GM12873 (cell line): ENCODE results near the gene PTPRM.

Experiments
- TF ChIP-seq, protein P1 (sequence below): IDR thresholded peaks from 2 replicates; pipeline ENCODE4 v1.5.1; 2012; ENCODE audit warnings: low read depth, mild to moderate bottlenecking, moderate library complexity, low read length, control low read depth; ENCODE audit not compliant: insufficient read depth; ENCODE audit errors: missing control alignments

PTPRM gene

DNA sequence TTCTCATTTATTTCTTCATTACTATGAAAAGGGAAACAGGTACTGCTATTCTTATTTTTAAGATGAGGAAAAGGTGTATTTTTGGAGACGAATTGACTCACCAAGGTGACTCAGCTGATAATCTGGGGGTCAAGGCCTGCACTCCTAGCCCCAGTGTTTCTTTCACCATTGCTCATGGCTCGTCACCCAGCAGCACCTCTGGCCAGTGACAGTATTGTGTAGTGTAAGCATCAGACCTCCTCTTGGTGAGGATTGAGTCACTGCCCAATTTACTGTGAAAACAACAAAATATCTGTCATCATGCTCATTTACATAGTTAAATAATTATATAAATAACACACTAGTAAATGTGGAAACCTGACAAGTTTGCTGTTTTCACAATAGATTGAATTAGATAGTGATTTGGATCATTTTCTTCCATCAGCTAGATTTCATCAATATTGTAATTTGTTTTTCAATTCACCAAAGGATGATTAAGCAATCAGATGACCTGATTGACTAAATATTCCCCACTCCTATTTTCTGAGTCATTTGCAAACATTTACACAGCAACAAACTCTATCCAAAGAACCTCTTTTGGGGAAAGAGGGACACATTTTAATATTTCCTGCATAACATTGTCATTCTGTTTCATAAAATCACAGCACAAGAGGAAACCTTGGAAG lies 549.4 kb downstream of the PTPRM start:
- TF ChIP-seq, protein P1, sequence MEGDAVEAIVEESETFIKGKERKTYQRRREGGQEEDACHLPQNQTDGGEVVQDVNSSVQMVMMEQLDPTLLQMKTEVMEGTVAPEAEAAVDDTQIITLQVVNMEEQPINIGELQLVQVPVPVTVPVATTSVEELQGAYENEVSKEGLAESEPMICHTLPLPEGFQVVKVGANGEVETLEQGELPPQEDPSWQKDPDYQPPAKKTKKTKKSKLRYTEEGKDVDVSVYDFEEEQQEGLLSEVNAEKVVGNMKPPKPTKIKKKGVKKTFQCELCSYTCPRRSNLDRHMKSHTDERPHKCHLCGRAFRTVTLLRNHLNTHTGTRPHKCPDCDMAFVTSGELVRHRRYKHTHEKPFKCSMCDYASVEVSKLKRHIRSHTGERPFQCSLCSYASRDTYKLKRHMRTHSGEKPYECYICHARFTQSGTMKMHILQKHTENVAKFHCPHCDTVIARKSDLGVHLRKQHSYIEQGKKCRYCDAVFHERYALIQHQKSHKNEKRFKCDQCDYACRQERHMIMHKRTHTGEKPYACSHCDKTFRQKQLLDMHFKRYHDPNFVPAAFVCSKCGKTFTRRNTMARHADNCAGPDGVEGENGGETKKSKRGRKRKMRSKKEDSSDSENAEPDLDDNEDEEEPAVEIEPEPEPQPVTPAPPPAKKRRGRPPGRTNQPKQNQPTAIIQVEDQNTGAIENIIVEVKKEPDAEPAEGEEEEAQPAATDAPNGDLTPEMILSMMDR = no peak

DNA sequence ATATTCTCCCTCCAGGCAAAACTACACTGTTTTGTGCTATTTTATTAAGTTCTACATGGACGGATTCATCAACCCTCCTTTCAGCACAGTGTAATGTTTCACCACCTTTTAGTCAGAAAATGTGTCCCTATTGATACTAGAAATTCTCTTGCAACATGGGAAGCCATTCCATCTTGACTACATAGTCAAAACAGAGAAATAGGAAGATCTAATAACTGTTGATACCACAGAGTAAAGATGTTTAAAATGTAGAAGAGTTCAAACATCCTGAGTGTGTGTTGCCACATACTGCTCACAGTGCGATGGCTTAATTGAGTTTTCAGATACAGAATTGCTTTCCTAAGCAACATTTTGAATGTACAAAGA lies 549.9 kb downstream of the PTPRM start:
- TF ChIP-seq, protein P1 = no peak

DNA sequence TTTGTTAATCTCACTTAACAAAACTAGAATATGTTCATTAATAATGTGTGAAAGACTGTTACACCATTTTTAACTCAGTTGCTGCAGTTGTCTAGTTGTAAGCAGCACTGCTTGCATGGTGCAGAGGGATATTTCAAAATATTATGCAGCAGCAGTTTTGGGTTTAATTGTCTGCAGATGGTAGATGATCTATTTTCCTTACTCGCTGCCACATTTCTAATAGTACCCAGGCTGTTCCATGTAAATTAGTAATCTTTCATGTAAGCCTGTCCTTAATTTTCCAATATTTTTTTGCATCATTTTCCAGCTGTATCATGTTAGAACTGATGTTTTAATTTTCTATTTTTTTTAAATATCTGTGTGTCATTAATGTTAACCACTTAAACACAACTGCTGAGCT lies 554.0 kb downstream of the PTPRM start:
- TF ChIP-seq, protein P1 = no peak

DNA sequence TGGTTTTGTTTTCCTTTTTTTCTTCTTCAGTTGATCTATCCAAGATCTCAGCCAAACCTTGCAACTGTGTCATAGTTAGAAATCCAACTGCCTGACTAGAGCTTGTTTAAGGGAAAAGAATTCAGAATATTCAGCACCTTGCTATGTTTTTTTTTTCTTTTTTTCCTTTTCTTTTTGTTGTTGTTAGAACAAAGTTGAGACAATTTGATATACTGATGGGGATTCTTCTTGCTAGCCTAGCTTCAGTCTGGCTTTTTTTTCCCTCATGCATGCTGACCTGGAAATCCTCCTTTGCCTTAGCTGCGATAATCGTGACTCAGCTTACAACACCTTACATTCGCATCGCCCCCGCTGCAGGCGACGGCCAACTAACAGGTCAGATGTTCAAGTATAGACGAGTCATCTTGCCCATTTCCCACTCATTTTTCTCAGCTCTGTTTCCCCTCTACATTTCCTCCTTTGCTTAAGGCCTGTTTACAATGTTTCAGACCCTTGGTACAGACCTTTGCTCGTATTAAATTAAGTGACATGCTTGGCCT lies 554.9 kb downstream of the PTPRM start:
- TF ChIP-seq, protein P1 = no peak

DNA sequence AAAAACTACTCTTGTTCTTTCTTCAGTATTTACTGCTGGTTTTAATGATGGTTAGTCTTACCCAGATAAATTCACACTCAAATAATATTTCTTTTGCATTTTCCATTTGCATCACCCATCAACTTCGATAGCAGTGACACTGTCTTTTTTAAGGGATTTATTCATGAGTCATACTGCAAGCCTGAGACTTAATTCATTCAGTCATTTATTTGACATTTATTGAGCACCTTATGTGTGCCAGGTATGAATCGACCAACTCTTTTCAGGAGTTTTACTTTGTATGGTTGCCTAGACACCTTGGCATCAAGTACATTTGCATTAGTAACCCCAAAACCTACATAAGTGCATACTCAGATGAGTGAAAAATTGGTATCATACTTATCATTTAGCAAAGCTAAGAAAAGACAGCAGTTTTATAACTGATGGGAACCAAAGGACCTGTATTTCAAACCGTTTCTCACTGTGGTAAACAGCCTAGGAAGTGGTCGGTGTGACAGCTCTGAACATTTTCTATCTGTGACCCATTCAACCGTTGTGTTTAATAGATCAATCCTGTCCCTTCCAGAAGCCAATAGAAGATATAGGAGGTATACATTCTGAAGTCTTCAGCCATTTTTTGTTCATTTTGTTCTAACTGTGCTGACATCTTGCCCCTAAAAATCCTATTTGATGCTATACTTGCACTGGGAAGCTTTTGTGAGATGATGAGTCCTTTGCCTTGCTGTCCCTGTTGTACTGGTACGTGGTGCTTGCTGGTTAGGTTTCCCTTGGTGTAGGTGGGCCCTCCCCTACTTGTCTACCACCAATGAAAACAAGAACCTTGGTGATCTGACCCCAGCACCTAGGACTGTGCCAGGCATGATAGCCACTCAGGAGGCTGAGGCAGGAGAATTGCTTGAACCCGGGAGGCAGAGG lies 557.4 kb downstream of the PTPRM start:
- TF ChIP-seq, protein P1 = no peak

DNA sequence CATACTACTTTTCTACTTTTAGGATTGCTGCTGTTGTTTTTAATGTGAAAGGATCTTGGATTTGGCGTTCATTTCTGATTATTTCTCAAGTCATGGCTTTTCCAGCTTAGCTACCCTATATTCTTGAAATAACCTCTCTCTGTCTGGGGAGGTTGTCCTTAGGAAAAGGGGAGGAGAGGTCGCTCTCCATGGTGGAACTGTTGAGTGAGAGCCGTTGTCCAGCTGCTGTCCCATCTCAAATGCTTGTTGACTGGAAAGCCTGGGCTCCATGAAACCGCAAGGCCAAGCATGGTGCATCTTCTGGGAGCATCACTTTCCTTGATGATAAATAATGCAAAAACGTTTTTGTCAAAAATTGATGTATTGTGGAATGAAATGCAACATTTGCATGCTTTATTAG lies 563.0 kb downstream of the PTPRM start:
- TF ChIP-seq, protein P1 = no peak

DNA sequence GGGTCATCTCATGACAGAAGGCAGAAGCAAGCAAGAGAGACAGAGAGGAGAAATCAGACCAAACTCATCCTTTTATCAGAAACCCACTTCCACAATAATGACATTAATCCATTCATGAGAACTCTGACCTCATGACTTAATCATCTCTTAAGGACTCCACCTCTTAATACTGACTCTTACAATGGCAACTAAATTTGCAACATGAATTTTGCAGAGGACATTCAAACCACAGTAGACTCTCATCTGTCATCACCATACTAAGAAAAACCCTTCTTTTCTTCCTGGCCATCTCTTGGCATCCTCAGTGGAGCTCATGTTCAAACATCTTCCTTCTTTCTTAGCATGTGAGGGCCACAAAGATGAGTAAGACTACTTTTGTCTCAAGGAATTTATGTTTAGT lies 565.9 kb downstream of the PTPRM start:
- TF ChIP-seq, protein P1 = no peak
